ENCODE measurements around the gene ZFHX3. TPM values are rescaled to one million over a fixed set of nuclear protein-coding genes. Genes with fewer than 3 reads are reported as not detected.

Gene ZFHX3
- total RNA-seq, 2 donors from 2014 or later = 0.50 to 0.78 TPM

DNA sequence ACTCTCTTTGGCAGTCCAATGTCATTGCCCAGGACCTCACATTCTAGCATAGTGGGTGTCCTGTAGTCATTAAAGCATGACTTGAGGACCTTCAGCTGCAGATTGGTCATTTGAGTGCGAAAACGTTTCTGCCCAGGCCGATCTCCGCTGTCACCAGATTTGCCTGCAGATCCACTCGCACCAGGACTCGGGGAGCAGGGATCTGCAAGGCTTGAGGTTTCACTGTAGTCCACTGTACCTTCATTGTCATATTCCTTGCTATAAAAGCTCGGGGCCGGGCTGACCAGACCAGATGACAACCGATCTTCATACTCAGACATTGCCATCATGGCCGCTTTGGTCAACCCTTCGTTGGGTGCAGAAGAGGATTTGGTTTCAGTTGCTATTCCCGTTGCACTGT lies 254.2 kb downstream of the ZFHX3 start:
- no peak for ATAC-seq
- peaks cover 3 to 7% of the 10 kb centered on the region in 2 donors for H3K27me3 Mint-ChIP-seq
- peaks cover 0 to 5% of the 10 kb centered on the region in 2 donors for H3K4me1 Mint-ChIP-seq (ENCODE audit: low read depth in 2 of 2)
- H3K4me3 Mint-ChIP-seq = no peak overlapping the region
- DNase-seq (ENCODE audit: low spot score) = no peak
- no peaks in the 10 kb centered on the region for H3K36me3 Mint-ChIP-seq
- H3K9me3 Mint-ChIP-seq = no peaks in the 10 kb centered on the region
- no peak overlapping the region for H3K27ac Mint-ChIP-seq

- no peak overlapping the region for H3K27ac Mint-ChIP-seq
Measured at GRCh38 chr16:72793017-72793416, 254.9 kb downstream of the ZFHX3 start.

GRCh38 chr16:72791786-72792185 lies 256.1 kb downstream of the ZFHX3 start:
- no peak for DNase-seq (ENCODE audit: low spot score)

More at GRCh38 chr16:72793017-72793416, 254.9 kb downstream of the ZFHX3 start:
- no peak for ATAC-seq
- Mint-ChIP-seq H3K27me3 (peaks cover 3 to 7% of the 10 kb centered on the region in 2 donors), H3K36me3 (no peaks in the 10 kb centered on the region), H3K4me1 (ENCODE audit: low read depth in 2 of 2) (peaks cover 0 to 5% of the 10 kb centered on the region in 2 donors), H3K4me3 (no peak overlapping the region), H3K9me3 (no peaks in the 10 kb centered on the region)
- no peak for DNase-seq (ENCODE audit: low spot score)

GRCh38 chr16:72789921-72790320 lies 258.0 kb downstream of the ZFHX3 start:
- no peak overlapping the region for H3K4me3 Mint-ChIP-seq
- H3K4me1 Mint-ChIP-seq (ENCODE audit: low read depth in 2 of 2) = peaks cover 6 to 10% of the 10 kb centered on the region in 2 donors
- H3K27me3 Mint-ChIP-seq = peaks cover 8 to 26% of the 10 kb centered on the region in 2 donors
- DNase-seq (ENCODE audit: low spot score) = no peak
- no peaks in the 10 kb centered on the region for H3K9me3 Mint-ChIP-seq
- no peaks in the 10 kb centered on the region for H3K36me3 Mint-ChIP-seq
- H3K27ac Mint-ChIP-seq = no peak overlapping the region
- ATAC-seq = no peak

More at GRCh38 chr16:72791786-72792185, 256.1 kb downstream of the ZFHX3 start:
- ATAC-seq = no peak
- Mint-ChIP-seq H3K27me3 (peaks cover 8 to 14% of the 10 kb centered on the region in 2 donors), H3K4me3 (no peak overlapping the region), H3K4me1 (ENCODE audit: low read depth in 2 of 2) (peaks cover 6% of the 10 kb centered on the region in 2 donors), H3K36me3 (no peaks in the 10 kb centered on the region), H3K27ac (no peak overlapping the region), H3K9me3 (no peaks in the 10 kb centered on the region)

DNA sequence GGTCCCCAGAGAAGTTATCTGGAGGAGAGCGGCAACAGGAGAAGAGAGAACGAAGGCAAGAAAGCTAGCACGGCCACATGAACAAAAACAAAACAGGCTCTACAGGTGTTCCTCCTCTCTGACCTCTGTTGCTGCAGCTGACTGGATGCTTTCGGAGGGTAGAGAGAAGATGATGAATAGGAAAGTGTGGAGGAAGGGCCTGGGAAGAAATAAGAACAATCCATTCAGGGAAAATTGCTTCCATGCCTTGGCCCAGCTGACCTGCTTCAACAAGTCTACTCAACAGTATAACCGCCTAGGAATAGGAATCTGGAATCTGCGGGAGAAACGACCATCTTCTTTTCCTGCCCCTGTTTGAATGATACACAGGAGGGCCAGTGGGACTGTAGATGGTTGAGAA lies 258.5 kb downstream of the ZFHX3 start:
- Mint-ChIP-seq H3K4me3 (no peak overlapping the region), H3K9me3 (no peaks in the 10 kb centered on the region), H3K4me1 (ENCODE audit: low read depth in 2 of 2) (peaks cover 6 to 10% of the 10 kb centered on the region in 2 donors), H3K27me3 (peaks cover 8 to 27% of the 10 kb centered on the region in 2 donors), H3K27ac (no peak overlapping the region), H3K36me3 (no peaks in the 10 kb centered on the region)
- DNase-seq (ENCODE audit: low spot score) = no peak
- ATAC-seq = no peak

DNA sequence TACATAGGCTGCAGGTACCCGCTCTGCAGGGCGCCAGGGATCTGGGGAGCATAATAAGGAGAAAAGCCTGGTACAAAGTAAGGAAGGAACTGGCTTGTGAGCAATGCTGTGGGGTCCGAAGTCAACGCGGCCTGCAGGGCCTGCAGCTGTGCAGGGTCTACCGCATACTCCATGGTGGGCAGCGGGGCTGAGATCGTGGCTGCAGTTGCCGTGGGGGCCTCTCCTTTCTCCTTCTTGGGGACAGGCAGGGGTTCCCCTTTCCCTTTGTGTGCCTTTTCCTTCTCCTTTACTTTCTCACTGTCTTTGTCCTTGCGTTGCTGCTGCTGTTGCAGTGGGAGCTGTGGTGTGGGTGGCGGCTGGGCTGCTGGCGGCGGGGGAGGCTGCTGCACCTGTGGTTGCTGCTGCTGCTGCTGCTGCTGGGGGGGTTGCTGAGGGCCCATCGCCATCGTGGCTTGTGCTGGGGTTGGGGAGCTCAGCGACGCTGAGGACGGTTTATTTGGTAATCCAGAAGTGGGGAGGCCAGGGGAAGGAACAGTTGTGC lies 259.6 kb downstream of the ZFHX3 start:
- H3K4me3 Mint-ChIP-seq = peak overlapping the region; percentile 86
- DNase-seq (ENCODE audit: low spot score) (no peak), ATAC-seq (no peak)
- no peak overlapping the region for H3K27ac Mint-ChIP-seq
- no peaks in the 10 kb centered on the region for H3K36me3 Mint-ChIP-seq
- peaks cover 10 to 34% of the 10 kb centered on the region in 2 donors for H3K27me3 Mint-ChIP-seq
- H3K4me1 Mint-ChIP-seq (ENCODE audit: low read depth in 2 of 2) = peaks cover 6 to 10% of the 10 kb centered on the region in 2 donors
- no peaks in the 10 kb centered on the region for H3K9me3 Mint-ChIP-seq

- ATAC-seq (peak; percentile 89 to 95), DNase-seq (ENCODE audit: low spot score) (peak; percentile 69)
- Mint-ChIP-seq H3K9me3 (no peaks in the 10 kb centered on the region), H3K4me1 (ENCODE audit: low read depth in 2 of 2) (peaks cover 6 to 10% of the 10 kb centered on the region in 2 donors), H3K27ac (peak overlapping the region in 1 of 2 donors; percentile 69), H3K4me3 (peak overlapping the region; percentile 86), H3K27me3 (peaks cover 10 to 34% of the 10 kb centered on the region in 2 donors), H3K36me3 (no peaks in the 10 kb centered on the region)
Measured at GRCh38 chr16:72787514-72788268, 260.2 kb downstream of the ZFHX3 start.

GRCh38 chr16:72787130-72787513 lies 260.8 kb downstream of the ZFHX3 start:
- Mint-ChIP-seq H3K27ac (peak overlapping the region in 1 of 2 donors; percentile 69), H3K4me3 (peak overlapping the region; percentile 86), H3K36me3 (no peaks in the 10 kb centered on the region), H3K9me3 (no peaks in the 10 kb centered on the region), H3K4me1 (ENCODE audit: low read depth in 2 of 2) (peaks cover 6 to 10% of the 10 kb centered on the region in 2 donors), H3K27me3 (peaks cover 10 to 34% of the 10 kb centered on the region in 2 donors)
- no peak for DNase-seq (ENCODE audit: low spot score)
- no peak for ATAC-seq

DNA sequence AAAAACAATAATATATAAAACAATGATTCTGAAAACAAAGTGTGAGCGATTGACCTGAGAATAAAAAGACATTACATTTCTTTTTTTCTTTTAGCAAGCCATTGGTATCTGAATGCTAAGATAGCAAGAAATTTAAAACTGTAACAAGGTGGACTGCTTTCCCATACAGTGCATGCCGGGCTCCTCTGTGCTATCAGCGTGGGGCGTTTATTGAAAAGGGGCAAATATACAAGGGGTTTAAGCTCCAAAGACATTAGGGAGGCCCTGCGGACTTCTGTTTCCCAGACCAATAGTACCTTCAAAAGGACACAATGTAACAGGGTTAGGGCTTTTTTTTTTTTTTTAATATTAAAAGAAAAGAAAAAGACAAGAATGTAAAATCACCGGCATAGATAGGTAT lies 261.3 kb downstream of the ZFHX3 start:
- Mint-ChIP-seq H3K27me3 (peaks cover 10 to 34% of the 10 kb centered on the region in 2 donors), H3K4me3 (peak overlapping the region; percentile 86), H3K27ac (no peak overlapping the region), H3K4me1 (ENCODE audit: low read depth in 2 of 2) (peaks cover 6 to 10% of the 10 kb centered on the region in 2 donors), H3K36me3 (no peaks in the 10 kb centered on the region), H3K9me3 (no peaks in the 10 kb centered on the region)
- ATAC-seq (no peak), DNase-seq (ENCODE audit: low spot score) (no peak)

DNA sequence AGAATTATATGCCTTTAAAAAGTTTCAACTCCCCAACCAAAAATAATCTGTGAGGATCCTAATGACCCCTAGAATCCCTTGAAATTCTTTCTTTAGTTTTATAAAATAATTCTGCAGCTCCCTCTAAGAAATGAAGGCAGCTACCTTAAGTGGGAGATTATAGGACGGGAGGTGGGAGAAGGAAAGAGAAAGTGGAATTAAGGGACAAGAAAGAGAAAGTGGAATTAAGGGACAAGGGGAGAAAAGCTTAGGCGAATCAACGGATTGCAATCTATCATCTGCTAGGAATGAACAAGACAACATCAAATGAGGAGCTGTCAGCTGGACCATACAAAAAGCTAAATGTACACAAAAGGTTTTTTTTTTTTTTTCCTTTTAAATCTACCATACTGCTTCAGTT lies 262.0 kb downstream of the ZFHX3 start:
- Mint-ChIP-seq H3K4me3 (no peak overlapping the region), H3K4me1 (ENCODE audit: low read depth in 2 of 2) (peaks cover 6 to 10% of the 10 kb centered on the region in 2 donors), H3K27ac (no peak overlapping the region), H3K9me3 (no peaks in the 10 kb centered on the region), H3K36me3 (no peaks in the 10 kb centered on the region), H3K27me3 (peaks cover 10 to 34% of the 10 kb centered on the region in 2 donors)
- DNase-seq (ENCODE audit: low spot score) (no peak), ATAC-seq (no peak)

GRCh38 chr16:72785171-72785570 lies 262.8 kb downstream of the ZFHX3 start:
- DNase-seq (ENCODE audit: low spot score) = no peak
- Mint-ChIP-seq H3K27ac (no peak overlapping the region), H3K9me3 (no peaks in the 10 kb centered on the region), H3K36me3 (no peaks in the 10 kb centered on the region), H3K27me3 (peaks cover 10 to 34% of the 10 kb centered on the region in 2 donors), H3K4me3 (no peak overlapping the region), H3K4me1 (ENCODE audit: low read depth in 2 of 2) (peaks cover 6 to 10% of the 10 kb centered on the region in 2 donors)
- ATAC-seq = no peak

DNA sequence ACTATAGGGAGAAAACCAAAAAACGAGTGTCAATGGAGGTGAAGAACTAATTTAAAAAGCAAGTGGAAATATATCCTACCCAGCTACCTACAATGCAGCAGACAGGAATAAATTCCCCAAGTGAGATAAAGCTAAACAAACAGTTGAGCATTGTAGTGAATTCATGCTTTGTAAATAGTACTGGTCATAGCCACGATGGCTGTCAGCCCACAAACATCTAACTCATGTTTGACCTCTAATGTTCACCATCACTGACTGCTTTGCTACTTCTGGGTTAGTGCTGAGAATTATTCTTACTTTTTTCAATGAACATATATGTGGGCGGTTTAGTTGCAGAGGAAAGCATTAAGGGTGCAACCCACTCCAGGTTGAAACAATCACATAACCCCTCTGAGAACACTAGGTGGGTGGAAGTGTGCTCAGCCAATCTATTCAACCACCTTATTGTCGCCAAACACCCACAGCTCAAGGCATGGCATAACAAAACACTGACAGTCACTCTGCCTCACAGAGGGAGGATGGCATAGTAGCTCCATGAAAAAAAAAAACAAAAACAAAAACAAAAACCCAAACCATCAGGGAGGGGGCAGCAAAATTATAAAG lies 264.1 kb downstream of the ZFHX3 start:
- ATAC-seq = no peak
- Mint-ChIP-seq H3K27me3 (peaks cover 7 to 27% of the 10 kb centered on the region in 2 donors), H3K4me1 (ENCODE audit: low read depth in 2 of 2) (peaks cover 3 to 10% of the 10 kb centered on the region in 2 donors), H3K27ac (no peak overlapping the region), H3K9me3 (no peaks in the 10 kb centered on the region), H3K36me3 (no peaks in the 10 kb centered on the region), H3K4me3 (no peak overlapping the region)
- DNase-seq (ENCODE audit: low spot score) = no peak

- Mint-ChIP-seq H3K4me1 (ENCODE audit: low read depth in 2 of 2) (no peaks in the 10 kb centered on the region), H3K4me3 (no peak overlapping the region), H3K36me3 (peaks cover 7% of the 10 kb centered on the region), H3K9me3 (no peaks in the 10 kb centered on the region), H3K27me3 (peaks cover 0 to 3% of the 10 kb centered on the region in 2 donors), H3K27ac (no peak overlapping the region)
- DNase-seq (ENCODE audit: low spot score) (no peak), ATAC-seq (no peak)
Measured at GRCh38 chr16:72769876-72770275, 278.1 kb downstream of the ZFHX3 start.

DNA sequence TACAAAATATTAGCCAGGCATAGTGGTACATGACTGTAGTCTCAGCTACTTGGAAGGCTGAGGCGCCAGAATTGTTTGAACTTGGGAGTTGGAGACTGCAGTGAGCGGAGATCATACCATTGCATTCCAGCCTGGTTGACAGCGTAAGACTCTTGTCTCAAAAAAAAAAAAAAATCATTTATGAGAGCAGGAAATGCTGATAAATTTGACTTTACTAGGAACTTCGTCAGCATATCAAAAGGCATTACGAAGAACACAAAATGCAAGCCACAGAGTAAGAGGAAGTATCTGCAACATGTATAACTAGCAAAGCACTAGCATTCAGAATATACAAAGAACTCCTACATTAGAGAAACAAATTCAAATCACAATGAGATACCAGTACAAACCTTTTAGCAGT lies 279.3 kb downstream of the ZFHX3 start:
- H3K4me3 Mint-ChIP-seq = no peak overlapping the region
- H3K36me3 Mint-ChIP-seq = peaks cover 7% of the 10 kb centered on the region
- DNase-seq (ENCODE audit: low spot score) = no peak
- no peaks in the 10 kb centered on the region for H3K9me3 Mint-ChIP-seq
- no peak overlapping the region for H3K27ac Mint-ChIP-seq
- H3K27me3 Mint-ChIP-seq = peaks cover 0 to 3% of the 10 kb centered on the region in 2 donors
- no peaks in the 10 kb centered on the region for H3K4me1 Mint-ChIP-seq (ENCODE audit: low read depth in 2 of 2)
- no peak for ATAC-seq
